Lower leg skin (tissue), 3 donors: Measurements from ENCODE around the gene UBA3.

Experiments
- CTCF ChIP-seq, 3 donors: fragments of 450-650 bp; IDR thresholded peaks; one replicate each; pipeline ENCODE4 v1.5.1; 2016; ENCODE audit warnings: antibody characterized with exemption in 3 of 3, mild to moderate bottlenecking in 3 of 3, moderate library complexity in 2 of 3
- POLR2A ChIP-seq, 2 donors: fragments of 450-650 bp; IDR thresholded peaks; one replicate each; pipeline ENCODE4 v1.6.1; 2016 to 2017; ENCODE audit warnings: antibody characterized with exemption in 2 of 2, mild to moderate bottlenecking in 1 of 2, moderate library complexity in 1 of 2

DNA sequence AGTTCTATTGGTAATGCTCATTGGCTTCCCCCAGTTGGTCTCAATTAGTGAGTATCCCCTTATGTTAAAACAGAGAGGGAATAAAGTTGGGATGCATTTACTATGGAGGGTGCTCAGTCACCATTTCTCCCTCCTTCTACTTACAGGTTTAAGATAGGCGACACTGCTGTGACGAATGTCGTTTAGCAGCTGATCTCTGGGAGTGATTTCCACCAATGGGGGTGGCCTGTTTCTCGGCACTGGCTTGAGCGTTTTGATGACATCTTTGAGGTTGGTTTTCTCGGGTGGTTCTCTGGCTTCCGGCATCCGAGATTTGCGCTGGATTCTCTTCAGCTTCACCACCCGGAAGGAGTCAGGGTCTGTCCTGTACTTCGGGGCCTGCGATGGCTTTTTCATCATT, 38.4 kb upstream of the UBA3 start:
- no peak for TF ChIP-seq POLR2A (IDR thresholded peaks at IDR 0.05)
- TF ChIP-seq CTCF (IDR thresholded peaks at IDR 0.05) = no peak
